ENCODE measurements around the gene DCLK2.

Gene DCLK2

GRCh38 chr4:150116506-150116905 is 38.3 kb downstream of the DCLK2 start:
- peaks cover 16% of the 10 kb centered on the region for H3K4me1 ChIP-seq (ENCODE audit: low read length)
- no peak overlapping the region for H3K4me3 ChIP-seq (ENCODE audit: low read length)
- no peaks in the 10 kb centered on the region for H4K20me1 ChIP-seq (ENCODE audit: insufficient read depth, low read length)
- H3K9ac ChIP-seq (ENCODE audit: low read length): no peak overlapping the region
- no peak for TF ChIP-seq EZH2phosphoT487 (IDR thresholded peaks at IDR 0.05; ENCODE audit: low read depth)
- TF ChIP-seq CTCF (IDR thresholded peaks at IDR 0.05; ENCODE audit: low read depth, low read length): no peak
- no peaks in the 10 kb centered on the region for H3K79me2 ChIP-seq (ENCODE audit: low read length)
- no peaks in the 10 kb centered on the region for H3K27me3 ChIP-seq (ENCODE audit: low read depth, low read length)
- no peak overlapping the region for H3K27ac ChIP-seq (ENCODE audit: low read length)
- peaks cover 18% of the 10 kb centered on the region; the same call in 1 of the 2 replicates for H3K9me3 ChIP-seq (ENCODE audit: insufficient read depth, low read length)
- H3K36me3 ChIP-seq (replicated peaks; ENCODE audit: low read depth, low read length): peaks cover 6% of the 10 kb centered on the region
- no peak overlapping the region for H2AFZ ChIP-seq (ENCODE audit: low read depth, low read length)
- H3K4me2 ChIP-seq (ENCODE audit: low read length): no peak overlapping the region

- Histone ChIP-seq H2AFZ (ENCODE audit: low read depth, low read length) (no peak overlapping the region), H3K79me2 (ENCODE audit: low read length) (no peaks in the 10 kb centered on the region), H3K4me1 (ENCODE audit: low read length) (peaks cover 16% of the 10 kb centered on the region), H3K27ac (ENCODE audit: low read length) (no peak overlapping the region), H3K9ac (ENCODE audit: low read length) (no peak overlapping the region), H3K36me3 (replicated peaks; ENCODE audit: low read depth, low read length) (peaks cover 10% of the 10 kb centered on the region), H4K20me1 (ENCODE audit: insufficient read depth, low read length) (no peaks in the 10 kb centered on the region), H3K27me3 (ENCODE audit: low read depth, low read length) (no peaks in the 10 kb centered on the region), H3K4me2 (ENCODE audit: low read length) (no peak overlapping the region), H3K4me3 (ENCODE audit: low read length) (no peak overlapping the region), H3K9me3 (ENCODE audit: insufficient read depth, low read length) (peaks cover 24% of the 10 kb centered on the region; the same call in 1 of the 2 replicates)
- TF ChIP-seq EZH2phosphoT487 (IDR thresholded peaks at IDR 0.05; ENCODE audit: low read depth) (no peak), CTCF (IDR thresholded peaks at IDR 0.05; ENCODE audit: low read depth, low read length) (no peak)
These were observed 38.8 kb downstream of the DCLK2 start for GRCh38 chr4:150117094-150117493.

GRCh38 chr4:150117629-150118028 is 39.4 kb downstream of the DCLK2 start:
- peaks cover 16% of the 10 kb centered on the region for H3K4me1 ChIP-seq (ENCODE audit: low read length)
- no peak overlapping the region for H3K4me2 ChIP-seq (ENCODE audit: low read length)
- H3K27ac ChIP-seq (ENCODE audit: low read length): no peak overlapping the region
- TF ChIP-seq CTCF (IDR thresholded peaks at IDR 0.05; ENCODE audit: low read depth, low read length) (no peak), EZH2phosphoT487 (IDR thresholded peaks at IDR 0.05; ENCODE audit: low read depth) (no peak)
- H4K20me1 ChIP-seq (ENCODE audit: insufficient read depth, low read length): no peaks in the 10 kb centered on the region
- H3K9me3 ChIP-seq (ENCODE audit: insufficient read depth, low read length): peaks cover 26% of the 10 kb centered on the region; the same call in 1 of the 2 replicates
- no peak overlapping the region for H3K4me3 ChIP-seq (ENCODE audit: low read length)
- H3K9ac ChIP-seq (ENCODE audit: low read length): no peak overlapping the region
- peaks cover 10% of the 10 kb centered on the region for H3K36me3 ChIP-seq (replicated peaks; ENCODE audit: low read depth, low read length)
- H3K79me2 ChIP-seq (ENCODE audit: low read length): no peaks in the 10 kb centered on the region
- no peaks in the 10 kb centered on the region for H3K27me3 ChIP-seq (ENCODE audit: low read depth, low read length)
- H2AFZ ChIP-seq (ENCODE audit: low read depth, low read length): 0 out of 2 replicates have a peak overlapping the region, but pooled peaks have one; percentile 18

- Histone ChIP-seq H3K9ac (ENCODE audit: low read length) (no peak overlapping the region), H3K27me3 (ENCODE audit: low read depth, low read length) (no peaks in the 10 kb centered on the region), H3K36me3 (replicated peaks; ENCODE audit: low read depth, low read length) (peaks cover 15% of the 10 kb centered on the region), H3K9me3 (ENCODE audit: insufficient read depth, low read length) (peaks cover 22% of the 10 kb centered on the region; the same call in 1 of the 2 replicates), H3K4me2 (ENCODE audit: low read length) (peak overlapping the region; percentile 8), H3K4me1 (ENCODE audit: low read length) (peaks cover 27% of the 10 kb centered on the region), H2AFZ (ENCODE audit: low read depth, low read length) (no peak overlapping the region), H3K27ac (ENCODE audit: low read length) (no peak overlapping the region), H3K4me3 (ENCODE audit: low read length) (no peak overlapping the region), H4K20me1 (ENCODE audit: insufficient read depth, low read length) (no peaks in the 10 kb centered on the region), H3K79me2 (ENCODE audit: low read length) (no peaks in the 10 kb centered on the region)
- TF ChIP-seq EZH2phosphoT487 (IDR thresholded peaks at IDR 0.05; ENCODE audit: low read depth) (no peak), CTCF (IDR thresholded peaks at IDR 0.05; ENCODE audit: low read depth, low read length) (no peak)
These were observed 41.2 kb downstream of the DCLK2 start for GRCh38 chr4:150119492-150119891.

Measured in OCI-LY3 (cell line).